ENCODE measurements around the gene MCM3. TPM values are rescaled to one million over a fixed set of nuclear protein-coding genes. Genes with fewer than 3 reads are reported as not detected.

MCM3 gene
- total and polyA plus RNA-seq, 11 donors = 10.6 to 39.0 (median 25.0) TPM

DNA sequence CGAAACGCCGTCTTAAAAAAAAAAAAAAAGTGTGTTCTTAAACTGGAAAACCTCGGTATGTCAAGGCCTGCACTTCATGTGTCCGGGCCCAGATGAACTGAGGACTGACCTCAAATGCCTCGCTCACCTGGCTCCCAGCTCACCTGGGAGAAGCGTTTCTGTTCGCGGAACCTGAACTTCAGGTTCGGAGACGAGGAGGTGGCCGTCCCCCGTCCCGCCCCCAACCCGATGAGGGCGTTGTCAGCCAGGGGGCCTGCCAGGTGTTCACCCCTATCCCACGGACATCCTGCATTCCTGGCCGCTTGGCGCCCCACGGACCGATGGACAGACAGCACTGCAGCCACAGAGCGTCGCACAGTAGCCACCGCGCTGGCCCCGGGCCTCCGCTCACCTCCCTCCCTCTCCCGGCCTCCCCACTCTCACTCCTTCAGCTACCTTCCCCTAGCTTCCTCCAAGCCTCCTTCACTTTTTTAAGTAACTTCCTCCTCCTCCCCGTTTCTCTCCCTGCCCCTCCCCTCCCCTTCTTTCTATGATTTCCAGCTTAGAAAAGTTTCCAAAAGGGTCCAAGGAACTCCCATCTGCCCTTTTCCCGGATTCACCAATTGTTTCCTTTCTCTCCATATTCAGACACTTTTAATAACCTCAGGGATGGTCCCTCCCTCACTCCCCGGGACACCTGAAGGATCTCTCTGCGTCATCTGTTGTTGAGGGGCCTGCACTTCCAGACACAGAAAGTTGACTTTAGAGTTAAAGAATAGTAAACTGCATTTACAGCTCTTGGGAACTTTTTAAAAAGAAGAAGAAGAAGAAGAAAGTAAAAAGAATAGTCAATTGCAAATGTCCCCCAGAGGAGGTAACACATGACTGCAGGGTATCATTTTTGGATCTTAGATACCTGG is 22.7 kb upstream of the MCM3 start:
- H3K36me3 ChIP-seq = no peaks in the 10 kb centered on the region
- no peaks in the 10 kb centered on the region for H3K27me3 ChIP-seq
- no peaks in the 10 kb centered on the region for H3K9me3 ChIP-seq
- ATAC-seq (no peak), DNase-seq (no peak)
- intact Hi-C loops (cut with DNase I) = no loop called here
- H3K27ac ChIP-seq = peak overlapping the region in 1 of 12 donors; percentile 90
- 66 to 74% (median 68%) methylated on average over 32 of the region's 32 CpGs for WGBS, 4 donors
- H3K4me3 ChIP-seq = no peak overlapping the region
- H3K4me1 ChIP-seq = peaks cover 0 to 60% (median 15%) of the 10 kb centered on the region in 12 donors
- TF ChIP-seq POLR2A (IDR thresholded peaks at IDR 0.05) = no peak

- 91 to 93% (median 91%) methylated on average over 15 of the region's 15 CpGs for WGBS, 4 donors
- H3K27me3 ChIP-seq = no peaks in the 10 kb centered on the region
- no peak for TF ChIP-seq POLR2A (IDR thresholded peaks at IDR 0.05)
- intact Hi-C loops (cut with DNase I) = no loop called here
- H3K27ac ChIP-seq = peak overlapping the region in 4 of 12 donors; percentile 36 to 90 (median 52)
- ATAC-seq (peak in 3 of 4 donors; percentile 33 to 61 (median 49)), DNase-seq (no peak)
- H3K36me3 ChIP-seq = no peaks in the 10 kb centered on the region
- H3K4me1 ChIP-seq = peaks cover 0 to 57% (median 15%) of the 10 kb centered on the region in 12 donors
- H3K4me3 ChIP-seq = no peak overlapping the region
- no peaks in the 10 kb centered on the region for H3K9me3 ChIP-seq
Measured at GRCh38 chr6:52305948-52306767, 21.6 kb upstream of the MCM3 start.

- intact Hi-C loops (cut with DNase I) = no loop called here
- H3K27me3 ChIP-seq = no peaks in the 10 kb centered on the region
- peak overlapping the region in 2 of 12 donors; percentile 4 to 6 for H3K4me3 ChIP-seq
- no peaks in the 10 kb centered on the region for H3K36me3 ChIP-seq
- ATAC-seq = no peak
- peaks cover 0 to 56% (median 15%) of the 10 kb centered on the region in 12 donors for H3K4me1 ChIP-seq
- peak overlapping the region in 9 of 12 donors; percentile 3 to 90 (median 36) for H3K27ac ChIP-seq
- H3K9me3 ChIP-seq = no peaks in the 10 kb centered on the region
- no peak for DNase-seq
- WGBS, 4 donors = 36 to 47% (median 41%) methylated on average over 6 of the region's 6 CpGs
- TF ChIP-seq CTCF (IDR thresholded peaks at IDR 0.05) (no peak), POLR2A (IDR thresholded peaks at IDR 0.05) (no peak)
Measured at GRCh38 chr6:52305411-52305810, 20.9 kb upstream of the MCM3 start.

DNA sequence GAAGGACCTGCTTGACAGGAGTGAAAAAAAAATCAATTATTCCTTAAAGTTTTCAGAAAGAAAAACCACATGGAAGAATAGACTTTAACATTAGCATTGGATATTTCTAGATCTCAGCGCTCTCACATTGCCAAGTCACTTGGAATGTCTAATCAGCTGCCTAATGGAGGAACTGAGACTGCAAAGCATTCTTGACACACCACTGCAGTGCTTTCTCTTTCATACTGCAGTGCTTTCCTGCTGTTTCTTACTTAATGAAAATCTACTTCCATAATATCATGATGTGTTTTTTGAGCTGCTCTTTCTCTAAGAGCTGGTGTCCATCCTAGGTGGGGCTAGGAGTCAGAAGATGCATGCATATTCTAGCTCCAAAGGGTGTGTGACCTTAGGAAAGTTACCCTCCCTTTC is 20.4 kb upstream of the MCM3 start:
- Histone ChIP-seq H3K4me1 (peaks cover 0 to 56% (median 15%) of the 10 kb centered on the region in 12 donors), H3K27me3 (no peaks in the 10 kb centered on the region), H3K9me3 (no peaks in the 10 kb centered on the region), H3K4me3 (peak overlapping the region in 3 of 12 donors; percentile 4 to 7 (median 6)), H3K27ac (peak overlapping the region in 8 of 12 donors; percentile 3 to 90 (median 36)), H3K36me3 (no peaks in the 10 kb centered on the region)
- 38 to 47% (median 41%) methylated on average over 1 of the region's 1 CpG for WGBS, 4 donors
- TF ChIP-seq POLR2A (IDR thresholded peaks at IDR 0.05) (no peak), CTCF (IDR thresholded peaks at IDR 0.05) (no peak)
- ATAC-seq (peak in 3 of 4 donors; percentile 71 to 81 (median 76)), DNase-seq (no peak)
- intact Hi-C loops (cut with DNase I) = loop anchor here in 1 of 10 donors (5.0 kb wide), 2 partner anchors 57 to 92 kb away; partner anchors contain the start of gene PAQR8

Data from heart left ventricle (tissue), 16 donors.